ENCODE results near the gene ST7L. TPM values are rescaled to one million over a fixed set of nuclear protein-coding genes. Genes with fewer than 3 reads are reported as not detected.

Gene ST7L
- total and polyA plus RNA-seq, 10 of the 15 experiments (the other 5 are each of a cell fraction or from before 2014, with no cell fraction given), result 3.6 to 13.7 (median 8.9) TPM

GRCh38 chr1:112548547-112548946 is 70.4 kb downstream of the ST7L start (continued):
- TF ChIP-seq ATF3 (IDR thresholded peaks at IDR 0.05; ENCODE audit: borderline replicate concordance, extremely low read depth, low read depth, low read length) (no peak), NR2F1 (conservative IDR thresholded peaks at IDR 0.05) (no peak)

- no peaks in the 10 kb centered on the region for H3K9me3 ChIP-seq (replicated peaks; ENCODE audit: control insufficient read depth, insufficient read depth, low read length)
- POLR2A ChIA-PET, result no interaction called here
- no peak overlapping the region for H3K27ac ChIP-seq (ENCODE audit: control insufficient read depth, insufficient read depth)
- H3K4me1 ChIP-seq (ENCODE audit: control insufficient read depth, insufficient read depth, low read length), result no peaks in the 10 kb centered on the region
- intact Hi-C loops (cut with micrococcal nuclease; ENCODE audit: unreplicated experiment) (no loop called here), in situ Hi-C loops (cut with MboI) (no loop called here)
- ATAC-seq, result no peak
- 54% methylated on average over 2 of the region's 2 CpGs for WGBS (ENCODE audit: insufficient coverage, insufficient replicate concordance, low lambda C conversion rate, missing lambda C conversion rate)
- no peak for FAIRE-seq
- CTCF ChIA-PET, result interaction anchor here (1.1 kb wide), 1 partner anchor 68 kb away, joined by 3 read pairs; no protein-coding TSS in a partner anchor
- no peaks in the 10 kb centered on the region for H3K36me3 ChIP-seq (ENCODE audit: control insufficient read depth in 2 of 2, insufficient read depth in 2 of 2, low read length in 1 of 2)
- H3K4me3 ChIP-seq, result no peak overlapping the region
- no peak for TF ChIP-seq RBBP5 (conservative IDR thresholded peaks at IDR 0.05)
- TF ChIP-seq IKZF2 (IDR thresholded peaks at IDR 0.05), result no peak
- TF ChIP-seq CUX1 (IDR thresholded peaks at IDR 0.05; ENCODE audit: insufficient replicate concordance, low read depth, low read length), result no peak
- no peak for TF ChIP-seq ATF7 (IDR thresholded peaks at IDR 0.05; ENCODE audit: low read depth)
- no peak for TF ChIP-seq KLF5 (IDR thresholded peaks at IDR 0.05; ENCODE audit: partially characterized antibody)
- no peak for TF ChIP-seq SUZ12 (IDR thresholded peaks at IDR 0.05; ENCODE audit: unreplicated experiment)
- TF ChIP-seq POLR2A (IDR thresholded peaks at IDR 0.05; ENCODE audit: low read depth, low read length), result no peak
- TF ChIP-seq ZNF24 (IDR thresholded peaks at IDR 0.05), result no peak
- no peak for TF ChIP-seq PRDM15 (CRISPR knock-in tag; IDR thresholded peaks at IDR 0.05)
- TF ChIP-seq ZZZ3 (IDR thresholded peaks at IDR 0.05; ENCODE audit: control insufficient read depth, insufficient read length, low read depth), result no peak
- no peak for TF ChIP-seq MYB (IDR thresholded peaks at IDR 0.05; ENCODE audit: borderline replicate concordance, low read depth, low read length)
- no TSS peak for BruUV-seq (replicated peaks)
- no peak overlapping the region for H2AFZ ChIP-seq (ENCODE audit: control insufficient read depth, low read depth, low read length)
- no peaks in the 10 kb centered on the region for H3K27me3 ChIP-seq (replicated peaks in 1 of 2; ENCODE audit: control insufficient read depth in 2 of 2, insufficient read depth in 2 of 2, low read length in 1 of 2)
- H3K9ac ChIP-seq (ENCODE audit: control insufficient read depth, insufficient read depth, low read length), result no peak overlapping the region
- RAD21 ChIA-PET (ENCODE audit: unreplicated experiment), result no interaction called here
- no peak overlapping the region for H3K4me2 ChIP-seq (ENCODE audit: control insufficient read depth, insufficient read depth)
- no peak for DNase-seq (ENCODE audit: low read depth, low spot score)
- H3K79me2 ChIP-seq (ENCODE audit: control insufficient read depth, insufficient read depth, low read length), result no peaks in the 10 kb centered on the region
- H4K20me1 ChIP-seq (ENCODE audit: control insufficient read depth, insufficient read depth), result no peaks in the 10 kb centered on the region
- SMC1A ChIA-PET (ENCODE audit: uncharacterized antibody, unreplicated experiment), result no interaction called here
These were observed 72.9 kb downstream of the ST7L start for GRCh38 chr1:112546076-112546475.

Data from GM12878 (cell line).